T-cell (primary cell): ENCODE data around the gene ZNF775. TPM values are rescaled to one million over a fixed set of nuclear protein-coding genes. Genes with fewer than 3 reads are reported as not detected.
"Not testable (repeated sequence)": the region's sequence is repeated elsewhere in the genome, so short reads cannot be mapped to it uniquely, and the experiment has no call there.

ENCODE experiments used
- ATAC-seq, 4 experiments: fragments of 200-7000 bp in 3 of 4; fragments of 150-1000 bp in 1 of 4; cut with Tn5 transposase; replicated peaks in 1 of 4; 1 replicate in 3 of 4; 2 replicates in 1 of 4; pipeline ENCODE4 v1.10.0; 2021; ENCODE audit warnings: moderate library complexity in 3 of 4, mild to moderate bottlenecking in 2 of 4, moderate number of reproducible peaks in 1 of 4
- CTCF ChIA-PET, 2 donors: fragments of 300-600 bp; sonication (Branson Sonifier 250); formaldehyde crosslinking; loops; one replicate each; lab custom pipeline; 2022; ENCODE audit warnings: antibody characterized with exemption in 2 of 2; lab: Charles Lee
- POLR2A ChIA-PET, 2 donors: fragments of 300-600 bp; sonication (Branson Sonifier 250); formaldehyde crosslinking; loops; one replicate each; lab custom pipeline; 2022; ENCODE audit warnings: antibody characterized with exemption in 2 of 2; lab: Charles Lee
- DNase-seq, 35 experiments: peaks; one replicate each; pipeline versions ENCODE4 v3.0.0 to v3.0.0-alpha.2; 2013 to 2023
- H3K27ac ChIP-seq: one replicate; pipeline ENCODE4 v1.5.1; 2013; ENCODE audit warnings: low read length
- H3K27me3 ChIP-seq, 2 experiments: replicated peaks in 1 of 2; 1 replicate in 1 of 2; 2 replicates in 1 of 2; pipeline versions ENCODE4 v1.6.1 to v1.7.0; 2013; ENCODE audit warnings: low read length in 1 of 2, mixed read lengths in 1 of 2; ENCODE audit not compliant: control insufficient read depth in 2 of 2, insufficient read depth in 2 of 2; ENCODE audit errors: extremely low read depth in 1 of 2
- H3K36me3 ChIP-seq, 2 donors: 1 replicate in 1 of 2; 2 replicates in 1 of 2; pipeline versions ENCODE4 v1.6.1 to v1.7.0; 2013; ENCODE audit warnings: low read length in 1 of 2; ENCODE audit not compliant: control insufficient read depth in 2 of 2, insufficient read depth in 1 of 2; ENCODE audit errors: extremely low read depth in 1 of 2
- H3K4me1 ChIP-seq, 2 experiments: 1 replicate in 1 of 2; 2 replicates in 1 of 2; pipeline versions ENCODE4 v1.6.1 to v1.7.0; 2013; ENCODE audit warnings: low read length in 2 of 2, mixed read lengths in 1 of 2; ENCODE audit not compliant: insufficient read depth in 2 of 2, control insufficient read depth in 1 of 2; ENCODE audit errors: extremely low read depth in 1 of 2
- H3K4me3 ChIP-seq, 2 donors: 1 replicate in 1 of 2; 2 replicates in 1 of 2; pipeline versions ENCODE4 v1.5.1 to v1.7.0; 2013; ENCODE audit warnings: mild to moderate bottlenecking in 2 of 2, low read length in 1 of 2, moderate library complexity in 1 of 2; ENCODE audit not compliant: control insufficient read depth in 1 of 2; ENCODE audit errors: extremely low read depth in 1 of 2
- H3K9me3 ChIP-seq: 2 replicates; pipeline ENCODE4 v1.7.0; 2013
- H3K27ac Mint-ChIP-seq, 2 donors: one replicate each; pipeline ENCODE4 v1.8.0; 2020 to 2021; ENCODE audit warnings: mild to moderate bottlenecking in 2 of 2, mixed read lengths in 2 of 2
- H3K27me3 Mint-ChIP-seq, 2 donors: one replicate each; pipeline ENCODE4 v1.8.0; 2021 to 2022; ENCODE audit warnings: mixed read lengths in 2 of 2
- H3K36me3 Mint-ChIP-seq: one replicate; pipeline ENCODE4 v1.8.0; 2021; ENCODE audit warnings: mixed read lengths
- H3K4me1 Mint-ChIP-seq, 3 donors: one replicate each; pipeline ENCODE4 v1.8.0; 2020 to 2022; ENCODE audit warnings: mixed read lengths in 3 of 3, mild to moderate bottlenecking in 1 of 3
- H3K4me3 Mint-ChIP-seq, 3 donors: one replicate each; pipeline ENCODE4 v1.8.0; 2020 to 2022; ENCODE audit warnings: mild to moderate bottlenecking in 3 of 3, mixed read lengths in 3 of 3, moderate library complexity in 3 of 3
- H3K9me3 Mint-ChIP-seq, 3 donors: one replicate each; pipeline ENCODE4 v1.8.0; 2020 to 2022; ENCODE audit warnings: mixed read lengths in 3 of 3
- WGBS: methylation state at CpG from one replicate; pipeline ENCODE4 v1.1.5; 2013; ENCODE audit warnings: missing lambda C conversion rate; ENCODE audit not compliant: insufficient coverage; 5-methylcytosine and 5-hydroxymethylcytosine counted together
- total RNA-seq, 35 experiments: library from RNA in 6 of 35; stranded (reverse) in 6 of 35; fragments of 120-200 nt in 1 of 35; gene quantifications; one replicate each; pipeline versions ENCODE4 v1.2.1 to v1.2.4 and lab custom pipeline; 2013 to 2026

ZNF775 gene
- total RNA-seq, 5 donors from 2014 or later (not counting 1 experiment from before 2014, with no cell fraction given): 1.9 to 8.6 (median 6.3) TPM

- Mint-ChIP-seq H3K9me3 (no peaks in the 10 kb centered on the region), H3K36me3 (peaks cover 3% of the 10 kb centered on the region), H3K27ac (no peak overlapping the region), H3K4me3 (no peak overlapping the region), H3K27me3 (no peaks in the 10 kb centered on the region), H3K4me1 (peaks cover 31 to 39% (median 36%) of the 10 kb centered on the region in 3 donors)
- peaks cover 6 to 25% of the 10 kb centered on the region in 2 experiments for H3K4me1 ChIP-seq
- no peak for ATAC-seq
- CTCF ChIA-PET: no interaction called here
- H3K36me3 ChIP-seq: peaks cover 0 to 4% of the 10 kb centered on the region in 2 donors
- POLR2A ChIA-PET: no interaction called here
- no peaks in the 10 kb centered on the region for H3K27me3 ChIP-seq
- WGBS: 91% methylated on average over 16 of the region's 20 CpGs
- no peak overlapping the region for H3K27ac ChIP-seq
- no peak for DNase-seq
- H3K4me3 ChIP-seq: no peak overlapping the region
- H3K9me3 ChIP-seq: no peaks in the 10 kb centered on the region
These were observed 3.2 kb downstream of the ZNF775 start for GRCh38 chr7:150382123-150382843.

GRCh38 chr7:150382844-150383225 is 3.7 kb downstream of the ZNF775 start:
- ChIA-PET POLR2A (no interaction called here), CTCF (no interaction called here)
- peaks cover 25 to 34% (median 31%) of the 10 kb centered on the region in 3 donors for H3K4me1 Mint-ChIP-seq

GRCh38 chr7:150383710-150384397 is 4.7 kb downstream of the ZNF775 start:
- Histone ChIP-seq H3K4me3 (no peak overlapping the region), H3K27ac (no peak overlapping the region), H3K4me1 (peaks cover 6 to 14% of the 10 kb centered on the region in 2 experiments), H3K9me3 (no peaks in the 10 kb centered on the region), H3K27me3 (no peaks in the 10 kb centered on the region), H3K36me3 (peaks cover 0 to 4% of the 10 kb centered on the region in 2 donors)
- H3K9me3 Mint-ChIP-seq: no peaks in the 10 kb centered on the region
- H3K4me1 Mint-ChIP-seq: peaks cover 20 to 29% (median 26%) of the 10 kb centered on the region in 3 donors
- peaks cover 3% of the 10 kb centered on the region for H3K36me3 Mint-ChIP-seq
- POLR2A ChIA-PET: no interaction called here
- no peak overlapping the region for H3K27ac Mint-ChIP-seq
- 98% methylated on average over 16 of the region's 22 CpGs for WGBS
- CTCF ChIA-PET: no interaction called here
- H3K27me3 Mint-ChIP-seq: no peaks in the 10 kb centered on the region
- no peak overlapping the region for H3K4me3 Mint-ChIP-seq
- no peak for DNase-seq
- no peak for ATAC-seq

More at GRCh38 chr7:150382844-150383225, 3.7 kb downstream of the ZNF775 start:
- Histone ChIP-seq H3K4me3 (no peak overlapping the region), H3K27me3 (no peaks in the 10 kb centered on the region), H3K9me3 (no peaks in the 10 kb centered on the region), H3K36me3 (peaks cover 0 to 4% of the 10 kb centered on the region in 2 donors), H3K27ac (no peak overlapping the region), H3K4me1 (peaks cover 6 to 25% of the 10 kb centered on the region in 2 experiments)
- H3K4me3 Mint-ChIP-seq: no peak overlapping the region
- DNase-seq: no peak
- ATAC-seq: no peak
- WGBS: no CpG with 5 or more reads among the region's 4 CpGs
- H3K27ac Mint-ChIP-seq: no peak overlapping the region
- no peaks in the 10 kb centered on the region for H3K9me3 Mint-ChIP-seq
- no peaks in the 10 kb centered on the region for H3K27me3 Mint-ChIP-seq
- peaks cover 3% of the 10 kb centered on the region for H3K36me3 Mint-ChIP-seq

GRCh38 chr7:150384406-150385301 is 5.5 kb downstream of the ZNF775 start:
- no peak overlapping the region for H3K4me3 Mint-ChIP-seq
- H3K27ac Mint-ChIP-seq: peak overlapping the region in 1 of 2 donors; percentile 52
- H3K4me1 Mint-ChIP-seq: peaks cover 19 to 26% (median 24%) of the 10 kb centered on the region in 3 donors
- no peak overlapping the region for H3K27ac ChIP-seq
- no peak for DNase-seq
- no peak for ATAC-seq
- H3K4me3 ChIP-seq: no peak overlapping the region
- ChIA-PET POLR2A (no interaction called here), CTCF (no interaction called here)
- H3K4me1 ChIP-seq: peaks cover 5 to 12% of the 10 kb centered on the region in 2 experiments
- H3K9me3 Mint-ChIP-seq: no peaks in the 10 kb centered on the region
- peaks cover 0 to 4% of the 10 kb centered on the region in 2 donors for H3K36me3 ChIP-seq
- H3K27me3 Mint-ChIP-seq: no peaks in the 10 kb centered on the region
- 70% methylated on average over 3 of the region's 15 CpGs for WGBS
- H3K27me3 ChIP-seq: no peaks in the 10 kb centered on the region
- peaks cover 3% of the 10 kb centered on the region for H3K36me3 Mint-ChIP-seq
- no peaks in the 10 kb centered on the region for H3K9me3 ChIP-seq

GRCh38 chr7:150385302-150385723 is 6.2 kb downstream of the ZNF775 start:
- WGBS: 91% methylated on average over 11 of the region's 14 CpGs
- no peaks in the 10 kb centered on the region for H3K27me3 ChIP-seq
- H3K4me3 ChIP-seq: no peak overlapping the region
- H3K27ac ChIP-seq: no peak overlapping the region
- Mint-ChIP-seq H3K27me3 (no peaks in the 10 kb centered on the region), H3K4me1 (peaks cover 12 to 20% (median 17%) of the 10 kb centered on the region in 3 donors), H3K4me3 (no peak overlapping the region), H3K27ac (no peak overlapping the region), H3K9me3 (no peaks in the 10 kb centered on the region), H3K36me3 (peaks cover 3% of the 10 kb centered on the region)
- no peaks in the 10 kb centered on the region for H3K9me3 ChIP-seq
- H3K36me3 ChIP-seq: peaks cover 0 to 4% of the 10 kb centered on the region in 2 donors
- DNase-seq (no peak), ATAC-seq (no peak)
- ChIA-PET CTCF (no interaction called here), POLR2A (no interaction called here)
- peaks cover 0 to 5% of the 10 kb centered on the region in 2 experiments for H3K4me1 ChIP-seq

- H3K9me3 Mint-ChIP-seq, H3K4me3 Mint-ChIP-seq, H3K27me3 ChIP-seq, H3K9me3 ChIP-seq, H3K27ac ChIP-seq, DNase-seq, CTCF ChIA-PET, H3K4me3 ChIP-seq, POLR2A ChIA-PET, H3K36me3 Mint-ChIP-seq, H3K27ac Mint-ChIP-seq, H3K4me1 ChIP-seq, ATAC-seq, H3K27me3 Mint-ChIP-seq, H3K36me3 ChIP-seq: not testable (repeated sequence)
- WGBS: 93% methylated on average over 2 of the region's 6 CpGs
- peaks cover 7 to 14% (median 12%) of the 10 kb centered on the region in 3 donors for H3K4me1 Mint-ChIP-seq
These were observed 6.8 kb downstream of the ZNF775 start for GRCh38 chr7:150385884-150386283.
